ENCODE data around the gene COBL.

GRCh38 chr7:51071427-51071826, 245.2 kb downstream of the COBL start:
- TF ChIP-seq RAD21 (IDR thresholded peaks at IDR 0.05; ENCODE audit: insufficient read depth, low read depth, low read length): no peak
- TF ChIP-seq CTCF (IDR thresholded peaks at IDR 0.05 in 2 of 3, conservative IDR thresholded peaks at IDR 0.05 in 1 of 3; ENCODE audit: control insufficient read depth in 2 of 3, extremely low read depth in 1 of 3, insufficient read depth in 1 of 3, low read depth in 3 of 3, low read length in 3 of 3): no peak
- TF ChIP-seq POLR2A (IDR thresholded peaks at IDR 0.05; ENCODE audit: low read depth, low read length): no peak
- no peak for TF ChIP-seq DPF2 (IDR thresholded peaks at IDR 0.05)
- no peak for TF ChIP-seq CBFB (IDR thresholded peaks at IDR 0.05; ENCODE audit: low read depth)
- TF ChIP-seq RAD51 (IDR thresholded peaks at IDR 0.05): no peak
- no peak for TF ChIP-seq POLR2AphosphoS5 (IDR thresholded peaks at IDR 0.05; ENCODE audit: low read length)
- TF ChIP-seq ZNF24 (IDR thresholded peaks at IDR 0.05): no peak
- no peak for TF ChIP-seq TBL1XR1 (IDR thresholded peaks at IDR 0.05; ENCODE audit: low read depth, low read length)
- no peak for TF ChIP-seq MXI1 (IDR thresholded peaks at IDR 0.05; ENCODE audit: low read depth, low read length)
- TF ChIP-seq RUNX3 (IDR thresholded peaks at IDR 0.05; ENCODE audit: low read length): no peak
- TF ChIP-seq GATAD2B (conservative IDR thresholded peaks at IDR 0.05; ENCODE audit: low read depth): no peak

All from GM12878 (cell line).